Measurements from ENCODE around the gene MYEOV. TPM values are rescaled to one million over a fixed set of nuclear protein-coding genes. Genes with fewer than 3 reads are reported as not detected.

MYEOV gene
- total RNA-seq, 1 donor, result 7.0 TPM

DNA sequence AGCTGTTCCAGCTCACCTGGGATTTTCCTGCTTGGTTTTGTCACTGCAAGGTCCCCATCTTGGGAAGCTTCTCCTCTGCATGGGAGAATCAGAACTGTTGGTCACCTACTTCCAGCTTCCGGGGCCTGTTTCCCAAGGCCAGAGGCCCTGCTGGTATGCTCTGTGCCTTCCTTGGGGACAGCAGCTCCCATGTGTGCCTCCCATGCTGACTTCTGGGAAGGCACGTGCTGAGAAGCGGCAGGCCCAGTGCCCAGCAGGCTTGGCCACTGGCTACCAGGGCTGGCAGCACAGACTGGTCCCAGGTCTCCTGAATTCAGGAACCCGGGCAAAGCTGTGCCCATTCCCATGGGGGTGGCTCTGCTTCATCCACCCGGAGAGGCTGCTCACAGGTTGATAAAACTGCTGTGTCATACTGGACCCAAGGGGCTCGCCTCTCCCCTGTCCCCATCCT, 33.8 kb downstream of the MYEOV start:
- DNase-seq (ENCODE audit: low read depth), result no peak
- H3K4me3 ChIP-seq (ENCODE audit: low read depth, low read length), result no peak overlapping the region
- TF ChIP-seq, protein P1, sequence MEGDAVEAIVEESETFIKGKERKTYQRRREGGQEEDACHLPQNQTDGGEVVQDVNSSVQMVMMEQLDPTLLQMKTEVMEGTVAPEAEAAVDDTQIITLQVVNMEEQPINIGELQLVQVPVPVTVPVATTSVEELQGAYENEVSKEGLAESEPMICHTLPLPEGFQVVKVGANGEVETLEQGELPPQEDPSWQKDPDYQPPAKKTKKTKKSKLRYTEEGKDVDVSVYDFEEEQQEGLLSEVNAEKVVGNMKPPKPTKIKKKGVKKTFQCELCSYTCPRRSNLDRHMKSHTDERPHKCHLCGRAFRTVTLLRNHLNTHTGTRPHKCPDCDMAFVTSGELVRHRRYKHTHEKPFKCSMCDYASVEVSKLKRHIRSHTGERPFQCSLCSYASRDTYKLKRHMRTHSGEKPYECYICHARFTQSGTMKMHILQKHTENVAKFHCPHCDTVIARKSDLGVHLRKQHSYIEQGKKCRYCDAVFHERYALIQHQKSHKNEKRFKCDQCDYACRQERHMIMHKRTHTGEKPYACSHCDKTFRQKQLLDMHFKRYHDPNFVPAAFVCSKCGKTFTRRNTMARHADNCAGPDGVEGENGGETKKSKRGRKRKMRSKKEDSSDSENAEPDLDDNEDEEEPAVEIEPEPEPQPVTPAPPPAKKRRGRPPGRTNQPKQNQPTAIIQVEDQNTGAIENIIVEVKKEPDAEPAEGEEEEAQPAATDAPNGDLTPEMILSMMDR (IDR thresholded peaks at IDR 0.05; ENCODE audit: insufficient read depth, low read length), result no peak

DNA sequence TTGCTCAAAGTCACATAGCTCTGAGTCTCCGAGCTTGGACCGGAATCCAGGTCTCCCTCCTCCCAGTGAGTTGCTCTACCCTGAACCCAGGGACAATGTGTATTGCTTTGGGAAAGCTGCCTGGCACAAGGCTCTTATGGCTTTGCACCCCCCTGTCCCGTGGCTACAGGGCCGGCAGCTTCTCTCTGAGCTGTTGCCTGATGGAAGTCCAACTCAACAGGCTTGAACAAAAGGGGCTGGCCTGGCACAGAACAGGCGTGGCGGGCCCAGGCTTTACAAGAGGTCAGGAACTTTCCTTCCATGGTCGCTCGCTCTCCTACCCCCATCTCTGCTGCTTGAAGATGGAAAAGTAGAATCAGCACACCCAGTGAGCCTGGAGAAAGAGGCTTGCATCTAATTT, 34.3 kb downstream of the MYEOV start:
- H3K4me3 ChIP-seq (ENCODE audit: low read depth, low read length), result no peak overlapping the region
- no peak for DNase-seq (ENCODE audit: low read depth)
- TF ChIP-seq, protein P1 (IDR thresholded peaks at IDR 0.05; ENCODE audit: insufficient read depth, low read length), result no peak

GRCh38 chr11:69329581-69329980, 35.6 kb downstream of the MYEOV start:
- DNase-seq (ENCODE audit: low read depth), result no peak
- H3K4me3 ChIP-seq (ENCODE audit: low read depth, low read length), result no peak overlapping the region
- TF ChIP-seq, protein P1 (IDR thresholded peaks at IDR 0.05; ENCODE audit: insufficient read depth, low read length), result no peak

DNA sequence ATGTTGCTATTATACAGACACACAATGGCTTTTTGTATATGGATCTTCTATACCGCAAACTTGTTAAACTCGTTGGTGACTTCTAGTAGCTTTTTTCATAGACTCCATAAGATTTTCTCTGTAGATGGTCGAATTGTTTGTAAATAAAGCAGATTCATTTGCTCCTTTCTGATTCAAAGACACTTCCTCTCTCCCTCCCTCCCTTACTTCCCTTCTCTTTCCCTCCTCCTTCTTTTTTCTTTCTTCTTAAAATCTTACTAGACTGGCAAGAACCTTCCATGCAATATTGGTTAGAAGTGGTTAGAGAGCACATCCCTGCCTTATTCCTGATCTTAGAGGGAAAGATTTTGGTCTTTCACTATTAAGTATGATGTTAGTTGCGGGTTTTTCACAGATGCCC, 36.4 kb downstream of the MYEOV start:
- no peak overlapping the region for H3K4me3 ChIP-seq (ENCODE audit: low read depth, low read length)
- TF ChIP-seq, protein P1 (IDR thresholded peaks at IDR 0.05; ENCODE audit: insufficient read depth, low read length), result no peak
- DNase-seq (ENCODE audit: low read depth), result no peak

GRCh38 chr11:69333149-69333710, 39.3 kb downstream of the MYEOV start:
- DNase-seq (ENCODE audit: low read depth), result no peak
- TF ChIP-seq, protein P1 (IDR thresholded peaks at IDR 0.05; ENCODE audit: insufficient read depth, low read length), result no peak
- H3K4me3 ChIP-seq (ENCODE audit: low read depth, low read length), result no peak overlapping the region

DNA sequence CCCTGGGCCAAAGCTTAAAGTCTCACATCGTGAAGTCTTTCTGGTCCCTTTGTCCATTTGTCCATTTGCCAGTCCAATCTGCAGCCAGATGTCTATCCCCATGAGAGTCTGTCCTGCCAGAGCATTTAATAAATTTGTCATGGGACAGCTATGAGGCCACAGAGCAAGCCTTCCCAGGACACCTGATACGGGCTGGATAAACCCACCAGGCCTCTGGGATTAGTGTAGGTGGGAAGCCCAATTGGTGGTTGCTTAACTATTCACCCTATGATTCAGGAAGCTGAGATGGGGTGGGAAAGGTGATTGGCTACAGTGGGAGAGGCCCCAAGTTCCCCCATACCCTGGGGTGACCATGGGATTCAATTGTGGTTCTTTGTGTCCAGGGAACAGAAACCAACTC, 39.9 kb downstream of the MYEOV start:
- TF ChIP-seq, protein P1 (IDR thresholded peaks at IDR 0.05; ENCODE audit: insufficient read depth, low read length), result no peak
- DNase-seq (ENCODE audit: low read depth), result no peak
- H3K4me3 ChIP-seq (ENCODE audit: low read depth, low read length), result no peak overlapping the region
